Stomach (tissue), 4 donors: ENCODE data around the gene GPC6.

Experiments
- POLR2A ChIP-seq, 4 donors: fragments of 450-650 bp; IDR thresholded peaks; one replicate each; pipeline ENCODE4 v1.6.1; 2016; ENCODE audit warnings: antibody characterized with exemption in 4 of 4, control low read depth in 2 of 4, mild to moderate bottlenecking in 1 of 4, moderate library complexity in 1 of 4
- POLR2AphosphoS5 ChIP-seq, 3 donors: sonication (generic); formaldehyde crosslinking; IDR thresholded peaks; one replicate each; pipeline ENCODE4 v1.6.1; 2016; ENCODE audit warnings: antibody characterized with exemption in 3 of 3

DNA sequence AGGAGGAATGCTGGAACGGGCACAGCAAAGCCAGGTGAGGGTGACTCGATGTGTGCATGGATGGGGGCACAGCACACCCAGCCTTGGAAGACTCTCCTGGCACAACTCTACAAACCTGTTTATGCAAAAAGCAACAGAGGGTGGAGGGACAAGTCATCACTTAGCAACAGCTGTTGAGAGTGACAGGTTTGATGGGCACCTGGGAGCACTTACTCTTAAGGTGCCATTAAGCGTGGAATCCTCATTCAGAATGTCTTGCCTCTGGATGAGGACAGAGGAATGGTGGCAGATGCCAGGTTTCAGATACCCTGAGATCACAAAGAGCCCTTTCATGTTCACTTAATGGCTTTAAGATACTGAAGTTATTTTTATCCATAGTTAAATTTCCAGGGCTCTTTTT, 1155.9 kb downstream of the GPC6 start:
- TF ChIP-seq POLR2A (IDR thresholded peaks at IDR 0.05) (no peak), POLR2AphosphoS5 (IDR thresholded peaks at IDR 0.05) (no peak)
